Bronchial epithelial cell (primary cell): ENCODE data around the gene C1orf87. TPM values are rescaled to one million over a fixed set of nuclear protein-coding genes. Genes with fewer than 3 reads are reported as not detected.

ENCODE experiments used
- DNase-seq: peaks from one replicate; pipeline ENCODE4 v3.0.0-alpha.2; 2010; ENCODE audit warnings: low read depth
- FAIRE-seq: peaks from 2 replicates; lab custom pipeline; 2011; peaks lifted over from hg19 to GRCh38; lab: Jason Lieb, UNC
- H3K27me3 ChIP-seq: 2 replicates; pipeline ENCODE4 v1.5.1; 2011; ENCODE audit warnings: low read length; ENCODE audit not compliant: control insufficient read depth, insufficient read depth
- H3K36me3 ChIP-seq: 2 replicates; pipeline ENCODE4 v1.5.1; 2011; ENCODE audit warnings: low read length; ENCODE audit not compliant: control insufficient read depth, insufficient read depth
- H3K4me3 ChIP-seq: 2 replicates; pipeline ENCODE4 v1.5.1; 2011; ENCODE audit warnings: mild to moderate bottlenecking, low read depth, low read length, control low read depth
- CTCF ChIP-seq: IDR thresholded peaks from 2 replicates; pipeline ENCODE4 v1.5.1; 2011; ENCODE audit warnings: mild to moderate bottlenecking, moderate library complexity, low read length, control low read depth, inconsistent platforms; ENCODE audit not compliant: insufficient read depth, severe bottlenecking
- total RNA-seq: library from RNA; depleted of rRNA; stranded (reverse); fragments of >200 nt; gene quantifications from 2 replicates; pipeline ENCODE4 v1.2.1, GENCODE V29; 2014

Gene C1orf87
- total RNA-seq, 1 donor from 2014 or later: not detected

- DNase-seq (no peak), FAIRE-seq (no peak)
- H3K4me3 ChIP-seq: no peak overlapping the region
- H3K36me3 ChIP-seq: no peaks in the 10 kb centered on the region
- H3K27me3 ChIP-seq: peaks cover 2% of the 10 kb centered on the region
- no peak for TF ChIP-seq CTCF
Measured at GRCh38 chr1:60101516-60101915, 27.9 kb upstream of the C1orf87 start.

GRCh38 chr1:60091195-60091715 lies 17.7 kb upstream of the C1orf87 start:
- FAIRE-seq (no peak), DNase-seq (no peak)
- no peak for TF ChIP-seq CTCF
- Histone ChIP-seq H3K4me3 (no peak overlapping the region), H3K27me3 (no peaks in the 10 kb centered on the region), H3K36me3 (no peaks in the 10 kb centered on the region)

- Histone ChIP-seq H3K4me3 (no peak overlapping the region), H3K36me3 (no peaks in the 10 kb centered on the region), H3K27me3 (no peaks in the 10 kb centered on the region)
- no peak for TF ChIP-seq CTCF
- FAIRE-seq: no peak
- no peak for DNase-seq
Measured at GRCh38 chr1:60090655-60091054, 17.1 kb upstream of the C1orf87 start.

- DNase-seq (no peak), FAIRE-seq (no peak)
- Histone ChIP-seq H3K4me3 (no peak overlapping the region), H3K27me3 (no peaks in the 10 kb centered on the region), H3K36me3 (no peaks in the 10 kb centered on the region)
- no peak for TF ChIP-seq CTCF
Measured at GRCh38 chr1:60088620-60089155, 15.1 kb upstream of the C1orf87 start.

- TF ChIP-seq CTCF: no peak
- H3K36me3 ChIP-seq: no peaks in the 10 kb centered on the region
- H3K4me3 ChIP-seq: no peak overlapping the region
- FAIRE-seq (no peak), DNase-seq (no peak)
- no peaks in the 10 kb centered on the region for H3K27me3 ChIP-seq
Measured at GRCh38 chr1:60087681-60088080, 14.1 kb upstream of the C1orf87 start.

GRCh38 chr1:60078182-60078581 lies 4.6 kb upstream of the C1orf87 start:
- H3K27me3 ChIP-seq: peaks cover 6% of the 10 kb centered on the region
- no peak for FAIRE-seq
- no peak for TF ChIP-seq CTCF
- H3K36me3 ChIP-seq: no peaks in the 10 kb centered on the region
- peak; percentile 14 for DNase-seq
- H3K4me3 ChIP-seq: no peak overlapping the region
